Vagina (tissue), 2 donors: ENCODE data around the gene ANO2. TPM values are rescaled to one million over a fixed set of nuclear protein-coding genes. Genes with fewer than 3 reads are reported as not detected.

Experiments used
- DNase-seq, 2 donors: peaks; one replicate each; pipeline ENCODE4 v3.0.0-alpha.2; 2017; ENCODE audit errors: extremely low spot score in 2 of 2
- H3K27ac ChIP-seq: fragments of 200-600 bp; sonication (generic); one replicate; pipeline ENCODE4 v1.5.1; 2019
- H3K27me3 ChIP-seq: fragments of 200-600 bp; sonication (generic); one replicate; pipeline ENCODE4 v1.5.1; 2019
- H3K36me3 ChIP-seq, 2 donors: fragments of 200-600 bp; sonication (generic); one replicate each; pipeline ENCODE4 v1.5.1; 2017 to 2019
- H3K4me1 ChIP-seq: fragments of 200-600 bp; sonication (generic); one replicate; pipeline ENCODE4 v1.5.1; 2019
- H3K4me3 ChIP-seq, 2 donors: fragments of 200-600 bp; sonication (generic); 1 replicate in 1 of 2; 2 replicates in 1 of 2; pipeline ENCODE4 v1.5.1; 2016 to 2019
- H3K9me3 ChIP-seq: fragments of 200-600 bp; sonication (generic); one replicate; pipeline ENCODE4 v1.5.1; 2019
- CTCF ChIP-seq, 3 experiments: fragments of 450-650 bp in 2 of 3; fragments of 200-600 bp in 1 of 3; sonication (generic) in 1 of 3; IDR thresholded peaks; one replicate each; pipeline ENCODE4 v1.5.1; 2017 to 2019; ENCODE audit warnings: antibody characterized with exemption in 3 of 3, mild to moderate bottlenecking in 2 of 3, moderate library complexity in 2 of 3
- POLR2A ChIP-seq, 2 donors: fragments of 450-650 bp; IDR thresholded peaks; one replicate each; pipeline ENCODE4 v1.6.1; 2017; ENCODE audit warnings: antibody characterized with exemption in 2 of 2, mild to moderate bottlenecking in 2 of 2, moderate library complexity in 2 of 2
- POLR2AphosphoS5 ChIP-seq, 2 donors: sonication (generic); formaldehyde crosslinking; IDR thresholded peaks; one replicate each; pipeline ENCODE4 v1.9.0; 2017; ENCODE audit warnings: antibody characterized with exemption in 2 of 2, mild to moderate bottlenecking in 2 of 2, low read depth in 1 of 2; ENCODE audit not compliant: insufficient read depth in 1 of 2
- intact Hi-C: fragments of 100-400 bp; cut with DNase I; formaldehyde crosslinking; loops from one replicate; pipeline ENCODE4 v1.15.1; 2023
- total RNA-seq: library from RNA; depleted of rRNA; stranded (reverse); fragments of >200 nt; gene quantifications from one replicate; pipeline ENCODE4 v1.2.3, GENCODE V29; 2016

ANO2 gene
- total RNA-seq, 1 donor from 2014 or later: 18.7 TPM

DNA sequence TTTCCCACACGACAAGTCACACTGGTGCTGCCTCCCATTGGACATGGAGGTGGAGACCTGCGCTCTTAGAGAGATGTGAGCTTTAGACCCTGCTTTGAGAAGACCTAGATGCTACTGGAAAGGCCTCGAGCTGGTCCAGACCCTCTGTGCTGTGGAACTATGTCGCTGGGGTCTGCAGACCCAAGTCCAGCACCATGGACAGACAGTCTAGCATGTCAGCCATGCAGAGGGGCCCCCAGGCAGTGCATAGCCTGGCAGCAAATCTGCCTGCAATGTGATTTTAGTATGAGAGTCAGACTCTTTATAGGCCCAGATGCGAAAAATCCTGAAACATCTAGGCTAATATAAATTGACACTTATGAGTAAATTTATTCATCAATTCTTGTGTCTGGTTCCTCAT is 371.7 kb downstream of the ANO2 start:
- H3K4me3 ChIP-seq: no peak overlapping the region
- H3K4me1 ChIP-seq: peaks cover 27% of the 10 kb centered on the region
- no peaks in the 10 kb centered on the region for H3K36me3 ChIP-seq
- H3K27me3 ChIP-seq: no peaks in the 10 kb centered on the region
- no peak for TF ChIP-seq POLR2AphosphoS5 (IDR thresholded peaks at IDR 0.05; ENCODE audit: insufficient read depth in 1 of 2, low read depth in 1 of 2)
- TF ChIP-seq CTCF (IDR thresholded peaks at IDR 0.05): no peak
- TF ChIP-seq POLR2A (IDR thresholded peaks at IDR 0.05): no peak
- no peak for DNase-seq
- no peak overlapping the region for H3K27ac ChIP-seq
- no peaks in the 10 kb centered on the region for H3K9me3 ChIP-seq
- intact Hi-C loops: no loop called here

DNA sequence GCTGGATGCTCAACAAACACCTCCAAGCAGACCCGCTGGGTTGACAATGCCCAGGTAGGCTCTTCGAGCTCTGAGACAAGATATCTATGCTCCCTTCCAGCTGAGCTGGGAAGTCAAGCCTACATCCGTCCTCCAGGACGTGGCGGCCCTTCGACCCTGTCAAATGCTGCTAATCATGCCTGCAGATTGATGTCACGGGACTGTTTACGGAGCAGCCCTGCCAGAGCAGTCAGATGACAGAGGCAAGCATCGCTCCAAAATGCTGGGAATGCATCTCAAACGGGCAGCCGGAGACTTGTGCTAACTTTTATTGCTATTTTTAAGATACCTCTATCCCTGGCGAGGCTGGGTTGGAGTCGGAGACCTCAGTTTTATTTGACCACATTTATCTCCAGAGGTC is 373.9 kb downstream of the ANO2 start:
- H3K4me1 ChIP-seq: peaks cover 35% of the 10 kb centered on the region
- no peak overlapping the region for H3K4me3 ChIP-seq
- peak overlapping the region; percentile 25 for H3K27ac ChIP-seq
- H3K36me3 ChIP-seq: no peaks in the 10 kb centered on the region
- intact Hi-C loops: no loop called here
- TF ChIP-seq CTCF (IDR thresholded peaks at IDR 0.05) (no peak), POLR2AphosphoS5 (IDR thresholded peaks at IDR 0.05; ENCODE audit: insufficient read depth in 1 of 2, low read depth in 1 of 2) (peak; percentile 29 to 49), POLR2A (IDR thresholded peaks at IDR 0.05) (no peak)
- H3K27me3 ChIP-seq: no peaks in the 10 kb centered on the region
- no peak for DNase-seq
- no peaks in the 10 kb centered on the region for H3K9me3 ChIP-seq

- no peaks in the 10 kb centered on the region for H3K27me3 ChIP-seq
- no peak for TF ChIP-seq CTCF (IDR thresholded peaks at IDR 0.05)
- no peak for TF ChIP-seq POLR2AphosphoS5 (IDR thresholded peaks at IDR 0.05; ENCODE audit: insufficient read depth in 1 of 2, low read depth in 1 of 2)
- TF ChIP-seq POLR2A (IDR thresholded peaks at IDR 0.05): no peak
- peak overlapping the region; percentile 25 for H3K27ac ChIP-seq
- H3K36me3 ChIP-seq: no peaks in the 10 kb centered on the region
- peaks cover 35% of the 10 kb centered on the region for H3K4me1 ChIP-seq
- no peaks in the 10 kb centered on the region for H3K9me3 ChIP-seq
- intact Hi-C loops: no loop called here
- DNase-seq: no peak
- no peak overlapping the region for H3K4me3 ChIP-seq
Measured at GRCh38 chr12:5570416-5570815, 374.6 kb downstream of the ANO2 start.

- no peak for DNase-seq
- intact Hi-C loops: no loop called here
- Histone ChIP-seq H3K4me3 (no peak overlapping the region), H3K36me3 (no peaks in the 10 kb centered on the region), H3K27ac (no peak overlapping the region), H3K9me3 (no peaks in the 10 kb centered on the region), H3K4me1 (peaks cover 35% of the 10 kb centered on the region), H3K27me3 (no peaks in the 10 kb centered on the region)
- TF ChIP-seq POLR2AphosphoS5 (IDR thresholded peaks at IDR 0.05; ENCODE audit: insufficient read depth in 1 of 2, low read depth in 1 of 2) (no peak), POLR2A (IDR thresholded peaks at IDR 0.05) (no peak), CTCF (IDR thresholded peaks at IDR 0.05) (no peak)
Measured at GRCh38 chr12:5568325-5568981, 376.6 kb downstream of the ANO2 start.

DNA sequence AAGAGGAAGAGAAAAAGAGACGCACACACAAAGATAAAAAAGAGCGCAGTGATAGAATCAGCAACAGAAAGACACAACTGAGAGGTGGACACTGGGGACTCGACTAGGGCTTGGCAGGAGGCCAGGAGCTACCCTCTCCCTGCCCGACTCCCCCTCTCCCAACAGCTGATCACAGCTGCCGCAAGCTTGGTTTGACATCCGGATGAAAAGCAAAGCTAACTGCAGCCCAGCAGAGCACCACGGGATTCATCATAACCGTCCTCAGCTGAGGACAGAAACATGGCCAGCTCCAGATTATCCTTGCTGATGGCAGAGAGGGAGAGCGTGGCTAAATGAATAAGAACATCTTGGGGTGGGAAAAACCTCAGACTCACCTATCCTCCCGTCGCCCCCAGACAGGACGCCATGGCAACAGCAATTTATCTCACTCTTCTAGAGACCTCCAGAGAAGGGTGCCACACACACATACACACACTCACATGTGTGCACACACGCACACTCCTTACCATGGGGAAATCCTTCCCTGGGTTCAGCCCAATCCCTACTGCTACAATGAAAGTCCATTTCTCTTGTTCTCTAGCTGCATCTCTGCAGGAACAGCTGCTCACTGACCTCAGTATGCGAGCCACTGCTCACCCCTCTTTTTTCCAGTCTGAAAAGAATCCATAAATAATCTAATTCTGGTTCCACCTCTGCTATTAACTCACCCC is 377.9 kb downstream of the ANO2 start:
- no peak for TF ChIP-seq CTCF (IDR thresholded peaks at IDR 0.05)
- no peak for TF ChIP-seq POLR2A (IDR thresholded peaks at IDR 0.05)
- no peak for TF ChIP-seq POLR2AphosphoS5 (IDR thresholded peaks at IDR 0.05; ENCODE audit: insufficient read depth in 1 of 2, low read depth in 1 of 2)
- peaks cover 33% of the 10 kb centered on the region for H3K4me1 ChIP-seq
- no peaks in the 10 kb centered on the region for H3K27me3 ChIP-seq
- intact Hi-C loops: no loop called here
- no peaks in the 10 kb centered on the region for H3K36me3 ChIP-seq
- no peak overlapping the region for H3K4me3 ChIP-seq
- H3K9me3 ChIP-seq: no peaks in the 10 kb centered on the region
- DNase-seq: no peak
- H3K27ac ChIP-seq: peak overlapping the region; percentile 68
